ENCODE results near the gene ST6GAL1.

DNA sequence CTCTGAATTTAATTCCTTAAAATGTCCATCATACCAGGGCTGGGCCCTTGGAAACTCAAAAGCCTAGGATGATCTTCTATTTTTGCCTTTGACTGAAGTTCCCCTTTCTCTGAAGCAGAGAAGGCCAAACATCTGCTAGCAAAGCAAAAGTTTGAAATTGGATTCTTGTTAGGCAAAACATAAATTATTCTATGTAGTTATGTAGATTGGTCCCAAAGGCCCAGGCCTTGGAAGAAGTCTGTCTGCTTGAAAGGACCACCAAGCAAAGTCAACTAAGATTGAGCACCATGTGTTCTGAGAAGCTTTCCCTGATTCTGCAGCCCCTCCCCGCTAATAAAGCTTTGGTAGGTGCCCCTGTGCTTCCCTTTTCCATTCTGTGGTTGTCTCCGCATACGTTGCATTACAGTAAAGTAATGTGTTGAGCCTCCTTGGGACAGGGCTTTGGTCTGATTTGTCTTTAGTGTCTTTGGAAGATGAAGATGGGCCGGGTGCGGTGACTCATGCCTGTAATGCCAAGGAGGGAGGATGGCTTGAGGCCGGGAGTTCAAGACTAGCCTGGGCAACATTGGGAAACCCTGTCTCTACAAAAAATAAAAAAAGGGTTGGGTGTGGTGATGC, 152.5 kb downstream of the ST6GAL1 start:
- TF ChIP-seq CTCF (IDR thresholded peaks at IDR 0.05) (no peak), ZFX (IDR thresholded peaks at IDR 0.05; ENCODE audit: borderline replicate concordance) (no peak)
